Ishikawa (cell line): ENCODE results near the gene NEO1.

Source experiments
- CREB1 ChIP-seq: IDR thresholded peaks from 2 replicates; pipeline ENCODE4 v1.6.1; 2012; ENCODE audit warnings: low read depth
- RAD21 ChIP-seq: IDR thresholded peaks from 2 replicates; pipeline ENCODE4 v1.6.1; 2012; ENCODE audit warnings: low read depth
- USF1 ChIP-seq: IDR thresholded peaks from 2 replicates; pipeline ENCODE4 v1.6.1; 2012
- YY1 ChIP-seq: IDR thresholded peaks from 2 replicates; pipeline ENCODE4 v1.6.1; 2012; ENCODE audit warnings: low read depth
- TF ChIP-seq, protein P1 (sequence below): IDR thresholded peaks from 2 replicates; pipeline ENCODE4 v1.6.1; 2012; ENCODE audit warnings: low read depth, mild to moderate bottlenecking
- TF ChIP-seq, protein P2 (sequence below): IDR thresholded peaks from 2 replicates; pipeline ENCODE4 v1.6.1; 2012

DNA sequence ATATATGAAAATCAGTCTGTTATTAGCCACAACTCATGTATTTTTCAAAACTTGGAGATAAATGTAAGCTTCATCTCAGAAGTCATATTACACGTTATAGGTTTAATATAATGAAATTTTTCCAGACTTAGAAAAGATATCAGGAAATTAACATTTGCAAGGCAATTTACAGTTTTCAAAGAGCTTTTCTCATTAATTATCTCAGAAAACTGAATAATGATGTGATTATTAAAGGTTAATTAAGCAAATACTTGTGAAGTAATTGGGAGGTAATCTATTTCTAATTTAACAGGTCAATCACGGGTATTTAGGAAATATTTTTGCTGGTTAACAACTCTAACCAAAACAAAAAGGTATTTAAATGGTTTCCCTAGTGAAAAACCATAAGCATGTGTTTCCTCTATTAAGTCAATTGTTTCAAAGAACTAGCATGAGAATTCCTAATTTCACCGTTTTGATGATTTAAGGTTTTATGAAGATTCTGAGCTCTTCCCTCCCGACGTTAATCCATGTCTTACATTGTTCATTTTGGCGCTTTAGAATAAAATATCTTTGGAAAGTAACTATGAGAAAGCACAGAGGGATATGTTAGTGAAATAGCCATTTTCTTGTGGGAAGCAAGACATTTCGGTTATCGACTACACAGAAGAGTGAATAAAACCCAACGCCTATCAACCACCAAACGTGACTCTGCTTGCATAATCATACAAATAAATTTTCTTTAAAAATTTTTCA is 1.5 kb upstream of the NEO1 start:
- TF ChIP-seq, protein P1, sequence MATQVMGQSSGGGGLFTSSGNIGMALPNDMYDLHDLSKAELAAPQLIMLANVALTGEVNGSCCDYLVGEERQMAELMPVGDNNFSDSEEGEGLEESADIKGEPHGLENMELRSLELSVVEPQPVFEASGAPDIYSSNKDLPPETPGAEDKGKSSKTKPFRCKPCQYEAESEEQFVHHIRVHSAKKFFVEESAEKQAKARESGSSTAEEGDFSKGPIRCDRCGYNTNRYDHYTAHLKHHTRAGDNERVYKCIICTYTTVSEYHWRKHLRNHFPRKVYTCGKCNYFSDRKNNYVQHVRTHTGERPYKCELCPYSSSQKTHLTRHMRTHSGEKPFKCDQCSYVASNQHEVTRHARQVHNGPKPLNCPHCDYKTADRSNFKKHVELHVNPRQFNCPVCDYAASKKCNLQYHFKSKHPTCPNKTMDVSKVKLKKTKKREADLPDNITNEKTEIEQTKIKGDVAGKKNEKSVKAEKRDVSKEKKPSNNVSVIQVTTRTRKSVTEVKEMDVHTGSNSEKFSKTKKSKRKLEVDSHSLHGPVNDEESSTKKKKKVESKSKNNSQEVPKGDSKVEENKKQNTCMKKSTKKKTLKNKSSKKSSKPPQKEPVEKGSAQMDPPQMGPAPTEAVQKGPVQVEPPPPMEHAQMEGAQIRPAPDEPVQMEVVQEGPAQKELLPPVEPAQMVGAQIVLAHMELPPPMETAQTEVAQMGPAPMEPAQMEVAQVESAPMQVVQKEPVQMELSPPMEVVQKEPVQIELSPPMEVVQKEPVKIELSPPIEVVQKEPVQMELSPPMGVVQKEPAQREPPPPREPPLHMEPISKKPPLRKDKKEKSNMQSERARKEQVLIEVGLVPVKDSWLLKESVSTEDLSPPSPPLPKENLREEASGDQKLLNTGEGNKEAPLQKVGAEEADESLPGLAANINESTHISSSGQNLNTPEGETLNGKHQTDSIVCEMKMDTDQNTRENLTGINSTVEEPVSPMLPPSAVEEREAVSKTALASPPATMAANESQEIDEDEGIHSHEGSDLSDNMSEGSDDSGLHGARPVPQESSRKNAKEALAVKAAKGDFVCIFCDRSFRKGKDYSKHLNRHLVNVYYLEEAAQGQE: no peak
- TF ChIP-seq, protein P2, sequence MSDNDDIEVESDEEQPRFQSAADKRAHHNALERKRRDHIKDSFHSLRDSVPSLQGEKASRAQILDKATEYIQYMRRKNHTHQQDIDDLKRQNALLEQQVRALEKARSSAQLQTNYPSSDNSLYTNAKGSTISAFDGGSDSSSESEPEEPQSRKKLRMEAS: no peak
- no peak for TF ChIP-seq USF1
- no peak for TF ChIP-seq YY1
- TF ChIP-seq RAD21: no peak
- no peak for TF ChIP-seq CREB1
